Sigmoid colon (tissue), 7 donors: ENCODE measurements around the gene ARHGAP10. TPM values are rescaled to one million over a fixed set of nuclear protein-coding genes. Genes with fewer than 3 reads are reported as not detected.

Experiments used
- DNase-seq: peaks from one replicate; pipeline ENCODE4 v3.0.0-alpha.2; 2019
- H3K27ac ChIP-seq, 4 donors: fragments of 200-600 bp; sonication (generic); one replicate each; pipeline ENCODE4 v1.5.1; 2016 to 2019; ENCODE audit warnings: mild to moderate bottlenecking in 1 of 4
- H3K27me3 ChIP-seq, 3 donors: fragments of 200-600 bp; sonication (generic); one replicate each; pipeline ENCODE4 v1.5.1; 2019; ENCODE audit warnings: mild to moderate bottlenecking in 1 of 3
- H3K36me3 ChIP-seq, 4 donors: fragments of 200-600 bp; sonication (generic); one replicate each; pipeline ENCODE4 v1.5.1; 2016 to 2019
- H3K4me1 ChIP-seq, 4 donors: fragments of 200-600 bp; sonication (generic); one replicate each; pipeline ENCODE4 v1.5.1; 2017 to 2019
- H3K4me3 ChIP-seq, 4 donors: fragments of 200-600 bp; sonication (generic); one replicate each; pipeline ENCODE4 v1.5.1; 2017 to 2019; ENCODE audit warnings: mild to moderate bottlenecking in 2 of 4, moderate library complexity in 1 of 4
- H3K9me3 ChIP-seq, 4 donors: fragments of 200-600 bp in 3 of 4; sonication (generic) in 3 of 4; one replicate each; pipeline versions ENCODE4 v1.5.1 to v1.6.1; 2013 to 2019
- CTCF ChIP-seq, 4 experiments: fragments of 450-650 bp in 3 of 4; fragments of 200-600 bp in 1 of 4; IDR thresholded peaks; one replicate each; pipeline ENCODE4 v1.5.1; 2016 to 2019; ENCODE audit warnings: antibody characterized with exemption in 4 of 4, mild to moderate bottlenecking in 3 of 4, moderate library complexity in 2 of 4
- EP300 ChIP-seq, 4 donors: sonication (generic); formaldehyde crosslinking; IDR thresholded peaks; one replicate each; pipeline ENCODE4 v1.6.1; 2017; ENCODE audit warnings: antibody characterized with exemption in 4 of 4
- POLR2A ChIP-seq, 2 donors: fragments of 450-650 bp; IDR thresholded peaks; one replicate each; pipeline ENCODE4 v1.6.1; 2016; ENCODE audit warnings: antibody characterized with exemption in 2 of 2, mild to moderate bottlenecking in 2 of 2, moderate library complexity in 2 of 2
- POLR2AphosphoS5 ChIP-seq, 4 donors: sonication (generic); formaldehyde crosslinking; IDR thresholded peaks; one replicate each; pipeline ENCODE4 v1.6.1; 2017; ENCODE audit warnings: antibody characterized with exemption in 4 of 4
- WGBS, 2 donors: extraction: QIAGEN DNeasy Blood & Tissue Kit; methylation state at CpG; one replicate each; pipeline ENCODE4 v1.1.7; 2013; 5-methylcytosine and 5-hydroxymethylcytosine counted together
- intact Hi-C: fragments of 100-400 bp; cut with DNase I; formaldehyde crosslinking; loops from one replicate; pipeline ENCODE4 v1.15.1; 2023
- polyA plus RNA-seq, 3 donors: library from polyadenylated mRNA; stranded (reverse); fragments of 200-250 nt; gene quantifications; one replicate each; pipeline ENCODE4 v1.2.3, GENCODE V29; 2013
- total RNA-seq, 4 donors: library from RNA; depleted of rRNA; stranded (reverse); fragments of >200 nt; gene quantifications; one replicate each; pipeline ENCODE4 v1.1.0, GENCODE V29; 2016
- donor health status: healthy with polysubstance abuse.
- donor health status: Bipolar disorder and iron deficiency.
- donor health status: healthy.

Gene ARHGAP10
- total and polyA plus RNA-seq, 7 donors = 3.0 to 158 (median 123) TPM

DNA sequence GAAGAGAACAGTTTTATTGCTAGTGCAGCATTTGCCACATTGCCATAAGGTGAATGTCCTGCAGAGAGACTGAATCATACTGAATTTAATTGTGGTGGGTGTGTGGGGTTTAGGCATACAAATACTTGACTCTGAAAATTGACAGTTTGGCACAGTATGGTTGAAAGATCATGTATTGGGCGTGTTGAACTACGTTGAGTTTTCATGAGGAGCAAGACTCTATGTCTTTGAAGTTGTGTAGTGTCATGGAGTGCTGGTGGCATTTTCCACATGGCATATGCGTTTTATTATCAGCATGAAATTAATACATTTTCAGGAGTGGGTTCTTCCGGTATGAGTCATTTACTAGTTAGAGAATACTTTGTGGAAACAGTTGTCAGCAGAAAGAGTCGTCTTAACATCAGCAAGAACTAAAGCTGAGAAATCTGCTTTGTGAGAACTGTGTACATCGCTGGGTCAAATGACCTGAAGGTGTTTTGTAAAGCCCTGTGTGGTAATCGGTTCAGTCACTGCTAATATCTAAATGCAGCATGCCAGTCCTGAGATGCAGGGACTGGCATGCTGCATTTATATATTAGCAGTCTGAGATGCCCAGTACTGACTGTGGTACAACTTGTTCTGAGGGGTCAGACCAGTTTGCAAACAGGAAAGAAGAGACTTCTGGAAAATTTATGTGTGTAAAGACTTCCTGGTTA is 50.3 kb downstream of the ARHGAP10 start:
- TF ChIP-seq EP300 (IDR thresholded peaks at IDR 0.05) = no peak
- no peak for TF ChIP-seq POLR2A (IDR thresholded peaks at IDR 0.05)
- no peak for TF ChIP-seq POLR2AphosphoS5 (IDR thresholded peaks at IDR 0.05)
- no peak for TF ChIP-seq CTCF (IDR thresholded peaks at IDR 0.05)
- Histone ChIP-seq H3K4me3 (no peak overlapping the region), H3K9me3 (no peaks in the 10 kb centered on the region), H3K27ac (peak overlapping the region in 2 of 4 donors; percentile 60 to 61), H3K36me3 (no peaks in the 10 kb centered on the region), H3K27me3 (no peaks in the 10 kb centered on the region), H3K4me1 (peaks cover 0 to 65% (median 53%) of the 10 kb centered on the region in 4 donors)
- intact Hi-C loops = no loop called here
- 55 to 75% methylated on average over 7 of the region's 7 CpGs for WGBS, 2 donors
- no peak for DNase-seq

DNA sequence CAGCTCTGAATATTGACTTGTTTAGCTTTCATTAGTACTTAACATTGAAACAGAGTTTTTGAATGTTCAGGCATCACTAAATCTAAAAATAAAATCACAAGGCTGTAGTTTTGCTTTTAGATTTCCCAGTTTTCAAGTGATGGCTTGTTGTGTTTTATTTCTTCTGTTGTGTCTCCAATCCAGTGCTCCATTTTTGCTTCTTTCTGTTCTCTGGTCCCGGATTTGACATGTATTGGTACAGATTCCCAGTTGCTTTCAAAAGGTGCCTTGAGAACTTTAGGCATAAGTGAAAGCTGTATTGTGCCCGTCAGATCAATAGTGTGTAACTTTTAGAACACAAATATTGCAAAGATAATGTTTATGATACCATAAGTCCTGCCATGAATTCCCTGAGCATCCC is 53.2 kb downstream of the ARHGAP10 start:
- WGBS, 2 donors = 46 to 77% methylated on average over 2 of the region's 2 CpGs
- intact Hi-C loops = no loop called here
- no peak for DNase-seq
- H3K9me3 ChIP-seq = no peaks in the 10 kb centered on the region
- no peaks in the 10 kb centered on the region for H3K27me3 ChIP-seq
- no peak for TF ChIP-seq EP300 (IDR thresholded peaks at IDR 0.05)
- TF ChIP-seq POLR2AphosphoS5 (IDR thresholded peaks at IDR 0.05) = no peak
- no peak for TF ChIP-seq POLR2A (IDR thresholded peaks at IDR 0.05)
- TF ChIP-seq CTCF (IDR thresholded peaks at IDR 0.05) = no peak
- no peak overlapping the region for H3K4me3 ChIP-seq
- H3K4me1 ChIP-seq = peaks cover 0 to 65% (median 61%) of the 10 kb centered on the region in 4 donors
- H3K27ac ChIP-seq = peak overlapping the region in 3 of 4 donors; percentile 32 to 67 (median 57)
- no peaks in the 10 kb centered on the region for H3K36me3 ChIP-seq

DNA sequence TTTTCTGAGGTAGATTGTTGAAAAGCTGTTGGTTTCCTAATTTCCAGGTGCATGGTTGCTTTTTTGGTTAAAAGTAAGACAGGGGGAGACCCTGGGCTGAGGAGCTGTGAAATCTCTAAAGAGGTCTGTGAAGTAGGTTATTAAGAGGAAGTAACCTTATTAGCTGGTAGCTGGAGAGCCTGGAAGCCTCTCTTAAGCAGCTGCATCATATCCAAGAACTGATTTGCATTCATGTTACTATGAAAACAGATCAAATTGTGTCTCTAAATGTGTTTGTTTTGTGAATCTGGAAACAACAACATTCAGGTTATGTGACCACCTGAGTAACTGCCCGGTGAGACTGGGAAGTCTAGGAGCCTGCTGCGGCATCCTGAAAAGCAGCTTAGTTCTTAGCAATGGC is 54.1 kb downstream of the ARHGAP10 start:
- intact Hi-C loops = loop anchor here (2.0 kb wide), 1 partner anchor 35 kb away; no protein-coding TSS in a partner anchor
- 77 to 90% methylated on average over 2 of the region's 2 CpGs for WGBS, 2 donors

DNA sequence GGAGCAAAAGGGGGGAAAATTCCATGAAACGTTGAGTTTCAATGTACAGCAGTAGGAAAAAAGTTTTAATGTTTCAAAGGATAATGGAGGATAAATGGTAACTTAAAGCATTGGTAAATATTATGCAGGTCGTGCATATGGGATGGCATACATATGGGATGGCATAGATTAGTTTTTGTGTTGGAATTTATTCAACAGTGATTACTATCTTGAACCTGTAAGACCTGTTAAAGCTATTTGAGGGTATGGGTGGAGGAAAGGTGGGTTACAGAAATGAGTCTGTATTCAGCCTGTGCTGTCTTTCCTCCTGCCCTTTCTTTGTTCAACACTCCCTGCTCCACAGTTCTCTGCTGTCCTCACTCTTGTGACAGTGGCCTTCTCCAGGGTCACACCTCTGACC is 54.6 kb downstream of the ARHGAP10 start:
- WGBS, 2 donors = 62 to 79% methylated on average over 2 of the region's 2 CpGs
- H3K27ac ChIP-seq = peak overlapping the region; percentile 31 to 67 (median 44)

More for the DNA sequence above, 54.1 kb downstream of the ARHGAP10 start:
- no peaks in the 10 kb centered on the region for H3K27me3 ChIP-seq
- H3K36me3 ChIP-seq = no peaks in the 10 kb centered on the region
- H3K4me3 ChIP-seq = no peak overlapping the region
- DNase-seq = no peak
- H3K9me3 ChIP-seq = no peaks in the 10 kb centered on the region
- TF ChIP-seq EP300 (IDR thresholded peaks at IDR 0.05) = no peak
- TF ChIP-seq CTCF (IDR thresholded peaks at IDR 0.05) = no peak
- no peak for TF ChIP-seq POLR2A (IDR thresholded peaks at IDR 0.05)
- no peak for TF ChIP-seq POLR2AphosphoS5 (IDR thresholded peaks at IDR 0.05)
- H3K4me1 ChIP-seq = peaks cover 0 to 68% (median 66%) of the 10 kb centered on the region in 4 donors
- H3K27ac ChIP-seq = peak overlapping the region; percentile 31 to 67 (median 44)

More for the DNA sequence above, 54.6 kb downstream of the ARHGAP10 start:
- DNase-seq = no peak
- intact Hi-C loops = loop anchor here (2.0 kb wide), 1 partner anchor 34 kb away; no protein-coding TSS in a partner anchor
- no peaks in the 10 kb centered on the region for H3K27me3 ChIP-seq
- no peak overlapping the region for H3K4me3 ChIP-seq
- TF ChIP-seq POLR2AphosphoS5 (IDR thresholded peaks at IDR 0.05) (no peak), POLR2A (IDR thresholded peaks at IDR 0.05) (no peak), EP300 (IDR thresholded peaks at IDR 0.05) (no peak), CTCF (IDR thresholded peaks at IDR 0.05) (no peak)
- H3K9me3 ChIP-seq = no peaks in the 10 kb centered on the region
- H3K4me1 ChIP-seq = peaks cover 0 to 72% (median 70%) of the 10 kb centered on the region in 4 donors
- H3K36me3 ChIP-seq = no peaks in the 10 kb centered on the region
